NB4 (cell line): ENCODE measurements around the gene RAB20.

Experiments used
- DNase-seq: peaks from one replicate; pipeline ENCODE4 v3.0.0; 2010; ENCODE audit warnings: low read depth
- H3K4me3 ChIP-seq: one replicate; pipeline ENCODE4 v1.5.1; 2011; ENCODE audit warnings: mild to moderate bottlenecking, low read depth, low read length, moderate library complexity
- CTCF ChIP-seq: IDR thresholded peaks from one replicate; pipeline ENCODE4 v1.5.1; 2012; ENCODE audit warnings: low read depth, low read length
- MAX ChIP-seq: IDR thresholded peaks from 2 replicates; pipeline ENCODE4 v1.6.1; 2011; ENCODE audit warnings: low read depth, low read length
- MYC ChIP-seq: IDR thresholded peaks from 2 replicates; pipeline ENCODE4 v1.6.1; 2011; ENCODE audit warnings: low read depth, low read length
- POLR2A ChIP-seq: IDR thresholded peaks from 2 replicates; pipeline ENCODE4 v1.6.1; 2011; ENCODE audit warnings: mild to moderate bottlenecking; ENCODE audit not compliant: insufficient read length; ENCODE audit errors: extremely low read depth

The RAB20 gene

GRCh38 chr13:110509478-110509926 lies 52.0 kb downstream of the RAB20 start:
- no peak overlapping the region for H3K4me3 ChIP-seq
- no peak for DNase-seq
- TF ChIP-seq MYC (no peak), MAX (no peak), POLR2A (no peak), CTCF (no peak)

DNA sequence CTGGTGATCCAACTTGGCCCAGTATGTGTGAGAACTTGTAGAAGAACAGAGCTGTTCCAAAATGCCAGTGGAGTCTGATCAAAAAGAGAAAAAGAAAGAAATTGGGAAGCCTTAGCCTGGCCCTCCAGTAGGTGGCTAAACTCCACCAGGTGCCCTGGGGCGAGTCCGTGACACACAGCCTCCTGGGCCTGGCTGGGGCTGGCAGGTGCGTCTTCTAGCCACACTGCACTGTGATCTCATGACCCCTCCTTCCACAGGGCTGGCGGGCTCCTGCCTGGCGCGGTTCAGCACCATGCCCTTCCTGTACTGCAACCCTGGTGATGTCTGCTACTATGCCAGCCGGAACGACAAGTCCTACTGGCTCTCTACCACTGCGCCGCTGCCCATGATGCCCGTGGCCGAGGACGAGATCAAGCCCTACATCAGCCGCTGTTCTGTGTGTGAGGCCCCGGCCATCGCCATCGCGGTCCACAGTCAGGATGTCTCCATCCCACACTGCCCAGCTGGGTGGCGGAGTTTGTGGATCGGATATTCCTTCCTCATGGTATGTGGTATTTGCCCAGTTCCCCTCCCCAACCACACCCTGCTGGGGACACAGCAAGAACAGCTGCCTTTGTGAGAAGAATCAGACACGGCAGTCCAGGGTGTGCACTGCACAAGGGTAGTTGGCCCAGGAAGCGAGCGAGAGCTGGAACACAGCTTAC lies 53.7 kb downstream of the RAB20 start:
- no peak for TF ChIP-seq MYC
- TF ChIP-seq POLR2A, result no peak
- TF ChIP-seq MAX, result no peak
- TF ChIP-seq CTCF, result no peak
- H3K4me3 ChIP-seq, result no peak overlapping the region
- DNase-seq, result no peak

- no peak overlapping the region for H3K4me3 ChIP-seq
- TF ChIP-seq MYC (no peak), POLR2A (no peak), CTCF (no peak), MAX (no peak)
- DNase-seq, result no peak
Observed at GRCh38 chr13:110506859-110507566, 54.5 kb downstream of the RAB20 start.

DNA sequence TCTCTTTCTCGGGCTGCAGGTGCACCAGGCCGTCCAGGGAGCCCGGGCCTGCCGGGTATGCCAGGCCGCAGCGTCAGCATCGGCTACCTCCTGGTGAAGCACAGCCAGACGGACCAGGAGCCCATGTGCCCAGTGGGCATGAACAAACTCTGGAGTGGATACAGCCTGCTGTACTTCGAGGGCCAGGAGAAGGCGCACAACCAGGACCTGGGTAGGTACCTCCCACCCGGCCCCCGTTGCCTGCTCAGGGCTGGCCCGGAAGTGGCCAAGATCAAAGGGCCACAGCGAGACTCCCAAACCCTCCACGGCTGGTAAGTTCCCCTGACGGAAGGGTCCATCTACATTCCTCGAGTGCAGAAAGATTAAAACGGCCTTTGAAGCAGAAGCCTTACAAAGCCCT lies 55.1 kb downstream of the RAB20 start:
- TF ChIP-seq POLR2A (no peak), MAX (no peak), MYC (no peak), CTCF (no peak)
- no peak for DNase-seq
- H3K4me3 ChIP-seq, result no peak overlapping the region

DNA sequence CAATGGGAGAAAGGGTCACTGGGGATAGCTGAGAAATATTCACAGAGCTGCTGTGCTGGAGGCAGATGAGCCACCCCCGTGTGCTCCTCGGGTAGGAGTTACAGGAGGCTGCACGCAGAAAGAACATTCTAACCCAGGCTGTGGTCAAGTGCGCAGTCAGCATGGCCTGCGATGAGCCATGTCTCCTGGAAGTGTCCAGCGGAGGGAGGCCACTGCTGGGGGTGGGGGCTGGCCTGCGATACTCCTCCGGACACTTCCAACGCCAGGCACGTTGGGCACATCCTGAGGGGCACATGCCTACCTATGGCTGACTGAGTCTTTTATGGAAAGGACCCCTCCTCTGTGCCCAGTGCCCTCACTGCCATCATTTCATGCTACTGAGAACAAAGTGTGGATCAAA lies 55.9 kb downstream of the RAB20 start:
- DNase-seq, result no peak
- no peak for TF ChIP-seq POLR2A
- no peak for TF ChIP-seq MYC
- TF ChIP-seq CTCF, result no peak
- no peak for TF ChIP-seq MAX
- H3K4me3 ChIP-seq, result no peak overlapping the region
